ENCODE results near the gene SPRYD3. TPM values are rescaled to one million over a fixed set of nuclear protein-coding genes. Genes with fewer than 3 reads are reported as not detected.

Gene SPRYD3
- total and polyA plus RNA-seq, 2 of the 4 experiments (the other 2 are of a cell fraction), result 25.6 to 27.8 TPM

DNA sequence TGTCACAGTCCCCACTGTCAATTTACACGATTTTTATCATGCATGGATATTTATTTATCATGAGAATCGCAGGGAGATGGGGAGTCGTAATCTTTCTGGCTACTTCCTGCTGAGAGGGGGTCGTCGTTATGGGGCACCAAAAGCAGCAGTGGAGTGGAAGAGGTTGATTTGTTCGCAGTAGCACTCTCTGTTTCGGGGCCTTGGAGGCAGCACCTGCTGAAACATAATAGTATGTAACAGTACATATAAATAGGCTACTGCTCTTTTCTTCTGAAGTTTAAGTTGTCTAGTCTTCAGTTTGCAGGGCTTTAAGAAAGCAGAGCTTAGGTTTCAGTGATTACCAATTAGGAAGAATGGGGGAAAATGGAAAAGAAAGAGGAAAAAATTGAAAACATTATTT lies 27.9 kb upstream of the SPRYD3 start:
- no peak overlapping the region for H3K4me2 ChIP-seq (ENCODE audit: low read depth, low read length)
- H2AK5ac ChIP-seq (ENCODE audit: low read depth, low read length), result no peak overlapping the region
- H3K27ac ChIP-seq (ENCODE audit: insufficient read depth, low read length), result no peak overlapping the region
- POLR2A ChIA-PET (ENCODE audit: unreplicated experiment), result no interaction called here
- H3K4ac ChIP-seq (ENCODE audit: low read depth, low read length), result no peak overlapping the region
- intact Hi-C loops (cut with micrococcal nuclease) (loop anchor here (5.0 kb wide), 1 partner anchor 40 kb away; no protein-coding TSS in a partner anchor), dilution Hi-C loops (cut with HindIII; ENCODE audit: low sequenced_read_pairs, unreplicated experiment) (no loop called here), in situ Hi-C loops (cut with MboI; ENCODE audit: low sequenced_read_pairs) (no loop called here)
- H3K79me1 ChIP-seq (ENCODE audit: low read depth in 1 of 2, low read length in 2 of 2), result no peaks in the 10 kb centered on the region
- H2BK20ac ChIP-seq (ENCODE audit: low read depth, low read length), result no peak overlapping the region
- H3K9me3 ChIP-seq (ENCODE audit: control insufficient read depth, insufficient read depth, low read length), result no peaks in the 10 kb centered on the region
- H3K4me3 ChIP-seq (ENCODE audit: insufficient read depth, low read depth, low read length), result no peak overlapping the region
- H3K36me3 ChIP-seq (ENCODE audit: control insufficient read depth, insufficient read depth, low read length), result peaks cover 2% of the 10 kb centered on the region; the same call in 1 of the 2 replicates
- no peak overlapping the region for H2AFZ ChIP-seq (replicated peaks; ENCODE audit: low read length, poor library complexity)
- peaks cover 3% of the 10 kb centered on the region; the same call in 1 of the 2 replicates for H3K4me1 ChIP-seq (ENCODE audit: control insufficient read depth, insufficient read depth, low read length)
- H3K56ac ChIP-seq (ENCODE audit: extremely low read depth, insufficient read depth, low read length), result no peak overlapping the region
- no peaks in the 10 kb centered on the region for H4K20me1 ChIP-seq (ENCODE audit: insufficient read depth, low read length)
- H2BK15ac ChIP-seq (ENCODE audit: low read depth, low read length), result no peak overlapping the region
- no peaks in the 10 kb centered on the region for H3K9me1 ChIP-seq (ENCODE audit: insufficient read depth, low read length)
- H3K23ac ChIP-seq (ENCODE audit: low read depth, low read length), result no peak overlapping the region
- no peak overlapping the region for H4K8ac ChIP-seq (ENCODE audit: low read depth in 2 of 2, low read length in 2 of 2)
- ATAC-seq (ENCODE audit: low read depth), result no peak
- no peak overlapping the region for H3K14ac ChIP-seq (replicated peaks; ENCODE audit: low read depth, low read length)
- H2AK9ac ChIP-seq (replicated peaks; ENCODE audit: low read depth, low read length, poor library complexity), result no peak overlapping the region
- TF ChIP-seq NFE2L2 (IDR thresholded peaks at IDR 0.05; ENCODE audit: low read depth, low read length), result no peak
- TF ChIP-seq, protein P1, sequence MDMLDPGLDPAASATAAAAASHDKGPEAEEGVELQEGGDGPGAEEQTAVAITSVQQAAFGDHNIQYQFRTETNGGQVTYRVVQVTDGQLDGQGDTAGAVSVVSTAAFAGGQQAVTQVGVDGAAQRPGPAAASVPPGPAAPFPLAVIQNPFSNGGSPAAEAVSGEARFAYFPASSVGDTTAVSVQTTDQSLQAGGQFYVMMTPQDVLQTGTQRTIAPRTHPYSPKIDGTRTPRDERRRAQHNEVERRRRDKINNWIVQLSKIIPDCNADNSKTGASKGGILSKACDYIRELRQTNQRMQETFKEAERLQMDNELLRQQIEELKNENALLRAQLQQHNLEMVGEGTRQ (IDR thresholded peaks at IDR 0.05; ENCODE audit: low read depth, low read length), result no peak
- no peak for TF ChIP-seq RAD21 (IDR thresholded peaks at IDR 0.05; ENCODE audit: low read length)
- no peak for TF ChIP-seq MXI1 (IDR thresholded peaks at IDR 0.05; ENCODE audit: borderline replicate concordance, low read depth, low read length)
- TF ChIP-seq MAFK (IDR thresholded peaks at IDR 0.05; ENCODE audit: low read depth, low read length), result no peak
- no peak for TF ChIP-seq RCOR1 (IDR thresholded peaks at IDR 0.05; ENCODE audit: insufficient replicate concordance, low read length)
- TF ChIP-seq SMC3 (IDR thresholded peaks at IDR 0.05; ENCODE audit: low read depth, low read length), result no peak
- TF ChIP-seq, protein P2, sequence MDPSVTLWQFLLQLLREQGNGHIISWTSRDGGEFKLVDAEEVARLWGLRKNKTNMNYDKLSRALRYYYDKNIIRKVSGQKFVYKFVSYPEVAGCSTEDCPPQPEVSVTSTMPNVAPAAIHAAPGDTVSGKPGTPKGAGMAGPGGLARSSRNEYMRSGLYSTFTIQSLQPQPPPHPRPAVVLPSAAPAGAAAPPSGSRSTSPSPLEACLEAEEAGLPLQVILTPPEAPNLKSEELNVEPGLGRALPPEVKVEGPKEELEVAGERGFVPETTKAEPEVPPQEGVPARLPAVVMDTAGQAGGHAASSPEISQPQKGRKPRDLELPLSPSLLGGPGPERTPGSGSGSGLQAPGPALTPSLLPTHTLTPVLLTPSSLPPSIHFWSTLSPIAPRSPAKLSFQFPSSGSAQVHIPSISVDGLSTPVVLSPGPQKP (IDR thresholded peaks at IDR 0.05; ENCODE audit: borderline replicate concordance, low read depth, low read length), result no peak
- TF ChIP-seq CHD1 (IDR thresholded peaks at IDR 0.05; ENCODE audit: low read depth, low read length), result no peak
- TF ChIP-seq CEBPB (IDR thresholded peaks at IDR 0.05; ENCODE audit: low read depth, low read length), result no peak
- no peak overlapping the region for H4K5ac ChIP-seq (ENCODE audit: low read depth, low read length)
- no CpG with 5 or more reads among the region's 7 CpGs for WGBS, 2 experiments (ENCODE audit: extremely low coverage in 2 of 2, insufficient read length in 1 of 2)
- no peak overlapping the region for H4K91ac ChIP-seq (ENCODE audit: insufficient read depth, low read depth, low read length)
- DNase-seq, result no peak
- H2BK120ac ChIP-seq (ENCODE audit: low read depth, low read length), result no peak overlapping the region
- no peak overlapping the region for H2BK5ac ChIP-seq (ENCODE audit: low read depth, low read length, poor library complexity, severe bottlenecking)
- no peak overlapping the region for H3K18ac ChIP-seq (ENCODE audit: low read depth, low read length)
- BruUV-seq (replicated peaks), result no TSS peak
- CTCF ChIA-PET, result no interaction called here
- no peak overlapping the region for H3K9ac ChIP-seq (ENCODE audit: low read depth, low read length)
- H3K27me3 ChIP-seq (ENCODE audit: control insufficient read depth, insufficient read depth, low read length), result no peaks in the 10 kb centered on the region

Data from IMR-90 (cell line).